GM06990 (cell line): ENCODE measurements around the gene ACER2.
"Not testable (repeated sequence)": the region's sequence is repeated elsewhere in the genome, so short reads cannot be mapped to it uniquely, and the experiment has no call there.

ENCODE experiments used
- DNase-seq: peaks from one replicate; pipeline ENCODE4 v3.0.0-alpha.2; 2011; ENCODE audit not compliant: insufficient read length; ENCODE audit errors: extremely low read depth
- H3K27me3 ChIP-seq: replicated peaks from 2 replicates; pipeline ENCODE4 v1.6.0; 2011; ENCODE audit warnings: low read length; ENCODE audit not compliant: control insufficient read depth, insufficient read depth
- H3K36me3 ChIP-seq: 2 replicates; pipeline ENCODE4 v1.5.1; 2011; ENCODE audit warnings: low read length; ENCODE audit not compliant: control insufficient read depth, insufficient read depth
- H3K4me3 ChIP-seq: replicated peaks from 2 replicates; pipeline ENCODE4 v1.5.1; 2011; ENCODE audit warnings: low read depth, mild to moderate bottlenecking, control low read depth, low read length
- CTCF ChIP-seq: IDR thresholded peaks from 2 replicates; pipeline ENCODE4 v1.5.1; 2011; ENCODE audit warnings: low read length, control low read depth, mild to moderate bottlenecking, inconsistent platforms; ENCODE audit not compliant: insufficient read depth, poor library complexity, severe bottlenecking

ACER2 gene

DNA sequence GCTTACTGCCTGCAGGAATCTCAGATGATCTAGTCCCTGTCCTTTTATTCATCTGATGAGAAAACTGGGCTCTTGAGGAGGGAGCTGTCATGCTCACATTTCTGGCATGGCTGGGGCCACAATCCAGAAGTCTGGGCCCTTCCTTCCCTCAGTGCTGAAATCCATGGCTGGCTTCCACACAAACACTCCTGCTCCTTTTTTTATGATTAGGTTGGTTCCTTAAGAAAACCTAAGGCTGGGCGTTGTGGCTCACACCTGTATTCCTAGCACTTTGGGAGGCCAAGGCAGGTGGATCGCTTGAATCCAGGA lies 1.3 kb downstream of the ACER2 start:
- no peak for TF ChIP-seq CTCF
- Histone ChIP-seq H3K27me3 (no peaks in the 10 kb centered on the region), H3K4me3 (peak overlapping the region; percentile 96; the same call in 1 of the 2 replicates), H3K36me3 (no peaks in the 10 kb centered on the region)
- no peak for DNase-seq

- no peak for TF ChIP-seq CTCF
- no peaks in the 10 kb centered on the region for H3K27me3 ChIP-seq
- no peaks in the 10 kb centered on the region for H3K36me3 ChIP-seq
- no peak for DNase-seq
- no peak overlapping the region for H3K4me3 ChIP-seq
These were observed 1.8 kb downstream of the ACER2 start for GRCh38 chr9:19410594-19410993.

GRCh38 chr9:19411316-19411715 lies 2.5 kb downstream of the ACER2 start:
- TF ChIP-seq CTCF = no peak
- no peak overlapping the region for H3K4me3 ChIP-seq
- DNase-seq = no peak

DNA sequence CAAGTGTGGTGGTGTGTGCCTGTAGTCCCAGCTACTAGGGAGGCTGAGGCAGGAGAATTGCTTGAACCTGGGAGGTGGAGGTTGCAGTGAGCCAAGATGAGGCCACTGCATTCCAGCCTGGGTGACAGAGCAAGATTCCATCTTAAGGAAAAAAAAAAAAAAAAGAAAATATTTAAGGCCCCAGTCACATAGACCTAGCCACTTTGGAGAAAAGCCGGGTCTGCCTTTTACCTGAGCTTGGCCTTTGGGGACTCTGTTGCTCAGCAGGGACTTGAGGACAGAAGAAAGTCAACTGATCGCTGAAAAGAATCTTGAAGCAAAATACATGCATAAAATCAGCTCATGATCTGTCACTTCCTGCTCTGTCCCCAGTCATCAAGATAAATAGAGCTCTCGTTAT lies 4.6 kb downstream of the ACER2 start:
- not testable (repeated sequence) for H3K36me3 ChIP-seq, H3K27me3 ChIP-seq, DNase-seq, H3K4me3 ChIP-seq

More at GRCh38 chr9:19411316-19411715, 2.5 kb downstream of the ACER2 start:
- H3K36me3 ChIP-seq = no peaks in the 10 kb centered on the region
- H3K27me3 ChIP-seq = no peaks in the 10 kb centered on the region

GRCh38 chr9:19416143-19416542 lies 7.3 kb downstream of the ACER2 start:
- no peak for DNase-seq
- Histone ChIP-seq H3K27me3 (no peaks in the 10 kb centered on the region), H3K4me3 (no peak overlapping the region), H3K36me3 (no peaks in the 10 kb centered on the region)
- no peak for TF ChIP-seq CTCF

DNA sequence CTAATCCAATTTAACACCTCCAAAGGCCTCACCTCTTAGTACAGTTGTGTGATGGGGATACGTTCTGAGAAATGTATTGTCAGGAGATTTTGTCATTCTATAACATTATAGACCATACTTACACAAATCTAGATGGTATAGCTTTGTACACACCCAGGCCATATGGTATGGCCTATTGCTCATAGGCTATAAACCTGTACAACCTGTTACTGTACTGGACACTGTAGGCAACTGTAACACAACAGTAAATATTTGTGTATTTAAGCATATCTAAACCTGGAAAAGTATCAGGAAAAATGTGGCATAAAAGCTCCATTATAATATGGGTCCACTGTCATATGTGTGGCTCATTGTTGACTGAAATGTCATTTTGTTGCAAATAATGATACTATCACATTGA lies 12.1 kb downstream of the ACER2 start:
- H3K27me3 ChIP-seq = no peaks in the 10 kb centered on the region
- DNase-seq = no peak
- TF ChIP-seq CTCF = no peak
- H3K36me3 ChIP-seq = no peaks in the 10 kb centered on the region
- H3K4me3 ChIP-seq = no peak overlapping the region
